NT2/D1 (cell line): ENCODE measurements around the gene S100A2.

ENCODE experiments used
- SUZ12 ChIP-seq: IDR thresholded peaks from 2 replicates; pipeline ENCODE4 v1.6.1; 2011; ENCODE audit not compliant: insufficient read length, insufficient read depth; ENCODE audit errors: extremely low read depth
- YY1 ChIP-seq: IDR thresholded peaks from 2 replicates; pipeline ENCODE4 v1.6.1; 2011; ENCODE audit not compliant: insufficient read length, insufficient read depth

DNA sequence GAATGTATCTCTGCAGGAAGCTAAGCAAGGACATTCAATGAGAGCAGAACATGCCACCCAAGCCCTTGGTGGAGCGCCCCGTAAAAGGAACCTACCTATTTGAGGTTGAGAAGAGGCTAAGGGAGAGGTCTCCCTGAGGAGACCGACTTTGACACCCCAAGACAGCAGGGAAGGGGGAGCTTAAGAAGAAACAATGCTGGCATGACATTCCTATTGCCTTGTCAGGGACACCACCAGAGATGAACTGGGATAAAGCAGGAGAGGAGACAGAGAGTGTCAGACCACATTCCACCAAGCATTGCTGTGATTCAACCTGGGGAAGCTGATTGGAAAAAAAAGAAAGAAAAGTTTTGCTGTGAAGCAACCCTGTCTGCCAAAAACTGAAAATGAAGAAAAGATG is 13.3 kb upstream of the S100A2 start:
- TF ChIP-seq SUZ12 (no peak), YY1 (no peak)
